HL-60 (cell line): ENCODE measurements around the gene CKS2.

Experiments used
- DNase-seq, 2 experiments: peaks; one replicate each; pipeline ENCODE4 v3.0.0-alpha.2; 2010 to 2020; ENCODE audit warnings: low read depth in 1 of 2, low spot score in 1 of 2
- H3K27ac ChIP-seq: fragments of 250-450 bp; sonication (Bioruptor Pico); replicated peaks from 2 replicates; pipeline ENCODE4 v1.5.1; 2020; ENCODE audit warnings: mild to moderate bottlenecking, moderate library complexity
- H3K27me3 ChIP-seq: fragments of 250-450 bp; sonication (Bioruptor Pico); 2 replicates; pipeline ENCODE4 v1.5.1; 2021; ENCODE audit warnings: mild to moderate bottlenecking, moderate library complexity; ENCODE audit not compliant: insufficient read depth, poor library complexity, severe bottlenecking
- H3K4me3 ChIP-seq: replicated peaks from 2 replicates; pipeline ENCODE4 v1.5.1; 2011; ENCODE audit warnings: mild to moderate bottlenecking, control low read depth, low read length; ENCODE audit not compliant: insufficient read depth
- GABPA ChIP-seq: IDR thresholded peaks from 2 replicates; pipeline ENCODE4 v1.6.1; 2012; ENCODE audit warnings: low read depth
- POLR2AphosphoS5 ChIP-seq: IDR thresholded peaks from 2 replicates; pipeline ENCODE4 v1.6.1; 2012; ENCODE audit warnings: low read depth
- SPI1 ChIP-seq: IDR thresholded peaks from 2 replicates; pipeline ENCODE4 v1.6.1; 2012; ENCODE audit warnings: low read depth, mild to moderate bottlenecking, borderline replicate concordance
- TF ChIP-seq, protein P1 (sequence below): IDR thresholded peaks from one replicate; pipeline ENCODE4 v1.5.1; 2011; ENCODE audit warnings: low read length, control low read depth, inconsistent platforms; ENCODE audit not compliant: insufficient read depth
- TF ChIP-seq, protein P2 (sequence below): IDR thresholded peaks from 2 replicates; pipeline ENCODE4 v1.6.1; 2012; ENCODE audit warnings: low read depth; ENCODE audit not compliant: insufficient replicate concordance

CKS2 gene

DNA sequence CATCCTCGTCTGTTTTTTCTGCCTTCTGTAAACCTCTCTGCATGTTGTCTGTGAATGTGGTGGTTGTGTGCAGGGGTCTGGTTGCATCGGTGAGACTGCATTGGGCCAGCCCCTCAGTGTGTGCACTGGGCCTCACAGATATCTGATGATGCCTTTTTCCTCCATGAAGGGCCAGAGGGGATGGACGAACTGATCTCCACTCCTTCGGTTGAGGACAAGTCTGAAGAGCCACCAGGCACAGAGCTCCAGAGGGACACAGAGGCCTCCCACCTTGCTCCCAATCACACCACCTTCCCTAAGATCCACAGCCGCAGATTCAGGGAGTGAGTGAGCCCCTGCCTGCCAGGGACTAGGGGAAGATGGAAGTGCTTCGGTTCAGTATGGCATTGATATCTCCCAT lies 38.6 kb downstream of the CKS2 start:
- no peak overlapping the region for H3K27ac ChIP-seq
- TF ChIP-seq GABPA (no peak), SPI1 (no peak), POLR2AphosphoS5 (no peak)
- TF ChIP-seq, protein P1, sequence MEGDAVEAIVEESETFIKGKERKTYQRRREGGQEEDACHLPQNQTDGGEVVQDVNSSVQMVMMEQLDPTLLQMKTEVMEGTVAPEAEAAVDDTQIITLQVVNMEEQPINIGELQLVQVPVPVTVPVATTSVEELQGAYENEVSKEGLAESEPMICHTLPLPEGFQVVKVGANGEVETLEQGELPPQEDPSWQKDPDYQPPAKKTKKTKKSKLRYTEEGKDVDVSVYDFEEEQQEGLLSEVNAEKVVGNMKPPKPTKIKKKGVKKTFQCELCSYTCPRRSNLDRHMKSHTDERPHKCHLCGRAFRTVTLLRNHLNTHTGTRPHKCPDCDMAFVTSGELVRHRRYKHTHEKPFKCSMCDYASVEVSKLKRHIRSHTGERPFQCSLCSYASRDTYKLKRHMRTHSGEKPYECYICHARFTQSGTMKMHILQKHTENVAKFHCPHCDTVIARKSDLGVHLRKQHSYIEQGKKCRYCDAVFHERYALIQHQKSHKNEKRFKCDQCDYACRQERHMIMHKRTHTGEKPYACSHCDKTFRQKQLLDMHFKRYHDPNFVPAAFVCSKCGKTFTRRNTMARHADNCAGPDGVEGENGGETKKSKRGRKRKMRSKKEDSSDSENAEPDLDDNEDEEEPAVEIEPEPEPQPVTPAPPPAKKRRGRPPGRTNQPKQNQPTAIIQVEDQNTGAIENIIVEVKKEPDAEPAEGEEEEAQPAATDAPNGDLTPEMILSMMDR: no peak
- TF ChIP-seq, protein P2, sequence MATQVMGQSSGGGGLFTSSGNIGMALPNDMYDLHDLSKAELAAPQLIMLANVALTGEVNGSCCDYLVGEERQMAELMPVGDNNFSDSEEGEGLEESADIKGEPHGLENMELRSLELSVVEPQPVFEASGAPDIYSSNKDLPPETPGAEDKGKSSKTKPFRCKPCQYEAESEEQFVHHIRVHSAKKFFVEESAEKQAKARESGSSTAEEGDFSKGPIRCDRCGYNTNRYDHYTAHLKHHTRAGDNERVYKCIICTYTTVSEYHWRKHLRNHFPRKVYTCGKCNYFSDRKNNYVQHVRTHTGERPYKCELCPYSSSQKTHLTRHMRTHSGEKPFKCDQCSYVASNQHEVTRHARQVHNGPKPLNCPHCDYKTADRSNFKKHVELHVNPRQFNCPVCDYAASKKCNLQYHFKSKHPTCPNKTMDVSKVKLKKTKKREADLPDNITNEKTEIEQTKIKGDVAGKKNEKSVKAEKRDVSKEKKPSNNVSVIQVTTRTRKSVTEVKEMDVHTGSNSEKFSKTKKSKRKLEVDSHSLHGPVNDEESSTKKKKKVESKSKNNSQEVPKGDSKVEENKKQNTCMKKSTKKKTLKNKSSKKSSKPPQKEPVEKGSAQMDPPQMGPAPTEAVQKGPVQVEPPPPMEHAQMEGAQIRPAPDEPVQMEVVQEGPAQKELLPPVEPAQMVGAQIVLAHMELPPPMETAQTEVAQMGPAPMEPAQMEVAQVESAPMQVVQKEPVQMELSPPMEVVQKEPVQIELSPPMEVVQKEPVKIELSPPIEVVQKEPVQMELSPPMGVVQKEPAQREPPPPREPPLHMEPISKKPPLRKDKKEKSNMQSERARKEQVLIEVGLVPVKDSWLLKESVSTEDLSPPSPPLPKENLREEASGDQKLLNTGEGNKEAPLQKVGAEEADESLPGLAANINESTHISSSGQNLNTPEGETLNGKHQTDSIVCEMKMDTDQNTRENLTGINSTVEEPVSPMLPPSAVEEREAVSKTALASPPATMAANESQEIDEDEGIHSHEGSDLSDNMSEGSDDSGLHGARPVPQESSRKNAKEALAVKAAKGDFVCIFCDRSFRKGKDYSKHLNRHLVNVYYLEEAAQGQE: no peak
- DNase-seq: no peak
- no peak overlapping the region for H3K4me3 ChIP-seq
- no peaks in the 10 kb centered on the region for H3K27me3 ChIP-seq

GRCh38 chr9:89350988-89351557 lies 40.1 kb downstream of the CKS2 start:
- Histone ChIP-seq H3K27me3 (no peaks in the 10 kb centered on the region), H3K4me3 (no peak overlapping the region), H3K27ac (peak overlapping the region; percentile 33; the same call in 1 of the 2 replicates)
- DNase-seq: no peak
- TF ChIP-seq, protein P2: no peak
- TF ChIP-seq, protein P1: no peak
- TF ChIP-seq GABPA (no peak), POLR2AphosphoS5 (no peak), SPI1 (no peak)

DNA sequence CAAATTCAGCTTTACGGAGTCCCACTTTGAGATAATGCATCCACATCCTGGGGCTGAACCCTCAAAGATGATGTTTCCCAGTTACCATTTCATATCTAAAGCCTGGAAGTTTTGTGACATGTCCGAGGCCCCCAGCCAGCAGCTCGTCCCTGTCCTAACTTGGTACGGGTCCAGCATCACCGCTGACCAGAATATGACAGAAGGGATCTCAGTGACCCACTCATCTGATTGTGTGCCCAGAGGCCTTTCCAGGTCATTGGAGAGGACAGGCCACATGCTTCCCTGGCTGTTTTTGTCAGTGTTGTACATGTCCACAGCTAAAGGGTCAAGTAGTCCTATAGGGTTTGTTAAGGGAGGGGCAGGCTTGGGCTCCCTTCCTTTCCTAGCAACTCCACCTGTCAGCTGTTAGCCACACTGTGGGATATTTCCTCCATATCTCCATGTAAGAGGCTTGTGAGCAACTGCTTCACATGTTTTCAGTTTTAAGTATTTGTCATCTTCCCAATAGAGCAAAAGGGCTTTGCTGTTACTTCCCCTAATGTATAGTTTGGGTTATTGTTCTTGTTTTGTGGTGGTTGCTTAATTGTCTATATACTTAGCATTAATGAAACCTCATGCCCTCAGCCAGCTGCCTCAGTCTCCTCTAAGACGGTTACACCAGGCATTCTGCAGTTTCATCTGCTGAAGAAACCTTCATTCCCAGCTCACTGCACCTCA lies 40.7 kb downstream of the CKS2 start:
- Histone ChIP-seq H3K27ac (peak overlapping the region; percentile 33), H3K27me3 (no peaks in the 10 kb centered on the region), H3K4me3 (no peak overlapping the region)
- peak in 1 of 2 experiments; percentile 20 for DNase-seq
- TF ChIP-seq, protein P2: no peak
- TF ChIP-seq SPI1: no peak
- TF ChIP-seq, protein P1: no peak
- no peak for TF ChIP-seq GABPA
- no peak for TF ChIP-seq POLR2AphosphoS5
